Gastrocnemius medialis (tissue), 4 donors: ENCODE measurements around the gene AGA.

ENCODE experiments used
- POLR2A ChIP-seq, 2 donors: fragments of 450-650 bp; IDR thresholded peaks; one replicate each; pipeline ENCODE4 v1.6.1; 2017; ENCODE audit warnings: antibody characterized with exemption in 2 of 2, mild to moderate bottlenecking in 2 of 2, moderate library complexity in 2 of 2
- TF ChIP-seq, protein P1 (sequence below), 5 experiments: fragments of 450-650 bp in 3 of 5; fragments of 200-600 bp in 2 of 5; sonication (generic) in 2 of 5; IDR thresholded peaks in 4 of 5; conservative IDR thresholded peaks in 1 of 5; 1 replicate in 4 of 5; 2 replicates in 1 of 5; pipeline ENCODE4 v1.5.1; 2016 to 2019; ENCODE audit warnings: antibody characterized with exemption in 5 of 5, mild to moderate bottlenecking in 3 of 5, moderate library complexity in 3 of 5

- TF ChIP-seq POLR2A (IDR thresholded peaks at IDR 0.05): no peak
- TF ChIP-seq, protein P1, sequence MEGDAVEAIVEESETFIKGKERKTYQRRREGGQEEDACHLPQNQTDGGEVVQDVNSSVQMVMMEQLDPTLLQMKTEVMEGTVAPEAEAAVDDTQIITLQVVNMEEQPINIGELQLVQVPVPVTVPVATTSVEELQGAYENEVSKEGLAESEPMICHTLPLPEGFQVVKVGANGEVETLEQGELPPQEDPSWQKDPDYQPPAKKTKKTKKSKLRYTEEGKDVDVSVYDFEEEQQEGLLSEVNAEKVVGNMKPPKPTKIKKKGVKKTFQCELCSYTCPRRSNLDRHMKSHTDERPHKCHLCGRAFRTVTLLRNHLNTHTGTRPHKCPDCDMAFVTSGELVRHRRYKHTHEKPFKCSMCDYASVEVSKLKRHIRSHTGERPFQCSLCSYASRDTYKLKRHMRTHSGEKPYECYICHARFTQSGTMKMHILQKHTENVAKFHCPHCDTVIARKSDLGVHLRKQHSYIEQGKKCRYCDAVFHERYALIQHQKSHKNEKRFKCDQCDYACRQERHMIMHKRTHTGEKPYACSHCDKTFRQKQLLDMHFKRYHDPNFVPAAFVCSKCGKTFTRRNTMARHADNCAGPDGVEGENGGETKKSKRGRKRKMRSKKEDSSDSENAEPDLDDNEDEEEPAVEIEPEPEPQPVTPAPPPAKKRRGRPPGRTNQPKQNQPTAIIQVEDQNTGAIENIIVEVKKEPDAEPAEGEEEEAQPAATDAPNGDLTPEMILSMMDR (IDR thresholded peaks at IDR 0.05 in 4 of 5, conservative IDR thresholded peaks at IDR 0.05 in 1 of 5): no peak
Measured at GRCh38 chr4:177450426-177451107, 8.3 kb upstream of the AGA start.
